GM18511 (cell line): ENCODE results near the gene ATXN2.

ENCODE experiments used
- ATAC-seq: cut with Tn5 transposase; IDR thresholded peaks from one replicate; pipeline ENCODE4 v1.9.1; 2021; ENCODE audit warnings: mild to moderate bottlenecking, moderate library complexity; ENCODE audit not compliant: unreplicated experiment

The ATXN2 gene

GRCh38 chr12:111418594-111418880 lies 180.6 kb downstream of the ATXN2 start:
- ATAC-seq, result no peak

- ATAC-seq, result no peak
Observed at GRCh38 chr12:111417784-111418593, 181.1 kb downstream of the ATXN2 start.

GRCh38 chr12:111417290-111417689 lies 181.8 kb downstream of the ATXN2 start:
- no peak for ATAC-seq

GRCh38 chr12:111414711-111415252 lies 184.3 kb downstream of the ATXN2 start:
- ATAC-seq, result no peak

- no peak for ATAC-seq
Observed at GRCh38 chr12:111413442-111414086, 185.6 kb downstream of the ATXN2 start.

- ATAC-seq, result no peak
Observed at GRCh38 chr12:111412830-111413441, 186.2 kb downstream of the ATXN2 start.

GRCh38 chr12:111412007-111412829 lies 186.9 kb downstream of the ATXN2 start:
- ATAC-seq, result no peak

- ATAC-seq, result no peak
Observed at GRCh38 chr12:111411185-111411764, 187.8 kb downstream of the ATXN2 start.

GRCh38 chr12:111410431-111411184 lies 188.5 kb downstream of the ATXN2 start:
- ATAC-seq, result no peak

- ATAC-seq, result no peak
Observed at GRCh38 chr12:111409780-111410430, 189.2 kb downstream of the ATXN2 start.

GRCh38 chr12:111409403-111409779 lies 189.7 kb downstream of the ATXN2 start:
- ATAC-seq, result no peak

- no peak for ATAC-seq
Observed at GRCh38 chr12:111408686-111409402, 190.3 kb downstream of the ATXN2 start.

GRCh38 chr12:111408116-111408440 lies 191.0 kb downstream of the ATXN2 start:
- ATAC-seq, result no peak

- ATAC-seq, result no peak
Observed at GRCh38 chr12:111407377-111408115, 191.6 kb downstream of the ATXN2 start.

- no peak for ATAC-seq
Observed at GRCh38 chr12:111406474-111407376, 192.4 kb downstream of the ATXN2 start.

GRCh38 chr12:111405859-111406473 lies 193.1 kb downstream of the ATXN2 start, which contains the start of gene SH2B3:
TSS of gene SH2B3 (plus strand) at chr12:111405923. CDS start at chr12:111418146, 12,223 bp downstream.
- ATAC-seq, result peak; percentile 19
